Coronary artery (tissue), 2 donors: ENCODE measurements around the gene HTR2B.
A peak's percentile ranks its signal among the peaks of the same experiment; 100 is the strongest.

Experiments
- DNase-seq: peaks from one replicate; pipeline ENCODE4 v3.0.0-alpha.2; 2017; ENCODE audit warnings: low spot score
- H3K27ac ChIP-seq, 2 donors: fragments of 200-600 bp; sonication (generic); one replicate each; pipeline ENCODE4 v1.5.1; 2016 to 2019
- H3K4me3 ChIP-seq: fragments of 200-600 bp; sonication (generic); 2 replicates; pipeline ENCODE4 v1.5.1; 2016; ENCODE audit warnings: mild to moderate bottlenecking, moderate library complexity
- TF ChIP-seq, protein P1 (sequence below): fragments of 200-600 bp; sonication (generic); IDR thresholded peaks from one replicate; pipeline ENCODE4 v1.5.1; 2019; ENCODE audit warnings: antibody characterized with exemption

HTR2B gene

DNA sequence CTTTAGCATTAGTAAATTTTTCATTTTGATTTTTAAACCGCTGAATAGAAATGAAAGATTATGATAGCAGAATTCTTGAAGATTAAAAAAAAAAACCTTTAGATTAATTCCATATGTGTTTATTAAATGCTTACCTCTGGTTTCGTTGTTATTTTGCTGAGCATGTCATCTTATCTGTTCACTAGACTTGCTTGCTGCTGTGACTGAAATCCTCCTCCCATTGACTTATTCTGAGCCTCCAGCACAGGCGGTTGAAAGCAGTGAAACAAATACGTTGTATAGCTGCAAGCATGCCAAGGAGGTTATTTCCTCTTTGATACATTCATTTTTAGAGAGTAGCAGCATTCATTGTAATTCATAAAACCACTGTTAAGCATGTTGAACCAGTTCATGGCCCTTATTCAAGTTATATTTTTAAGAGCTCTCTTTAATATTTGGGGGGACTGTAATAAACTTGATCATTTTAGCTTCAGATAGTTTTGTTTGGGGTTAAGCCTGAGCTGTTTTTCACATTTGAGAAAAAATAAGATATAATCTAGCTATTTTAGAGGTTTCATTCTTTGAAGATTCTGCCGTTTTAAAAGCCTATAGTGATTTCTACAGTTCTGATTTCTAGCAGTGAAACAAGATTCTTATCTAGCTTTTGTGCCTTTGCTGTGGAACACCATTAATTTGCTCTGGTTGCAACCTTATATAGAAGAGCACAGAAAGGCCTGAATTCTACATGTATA is at the start of gene HTR2B:
HTR2B (minus strand) TSS at position 205 of the 731 bp plus-strand sequence. CDS start 1,278 bp downstream, outside the sequence.
- no peak for DNase-seq

GRCh38 chr2:231174211-231174651 is 49.4 kb upstream of the HTR2B start:
- H3K4me3 ChIP-seq, result no peak overlapping the region
- no peak overlapping the region for H3K27ac ChIP-seq
- TF ChIP-seq, protein P1, sequence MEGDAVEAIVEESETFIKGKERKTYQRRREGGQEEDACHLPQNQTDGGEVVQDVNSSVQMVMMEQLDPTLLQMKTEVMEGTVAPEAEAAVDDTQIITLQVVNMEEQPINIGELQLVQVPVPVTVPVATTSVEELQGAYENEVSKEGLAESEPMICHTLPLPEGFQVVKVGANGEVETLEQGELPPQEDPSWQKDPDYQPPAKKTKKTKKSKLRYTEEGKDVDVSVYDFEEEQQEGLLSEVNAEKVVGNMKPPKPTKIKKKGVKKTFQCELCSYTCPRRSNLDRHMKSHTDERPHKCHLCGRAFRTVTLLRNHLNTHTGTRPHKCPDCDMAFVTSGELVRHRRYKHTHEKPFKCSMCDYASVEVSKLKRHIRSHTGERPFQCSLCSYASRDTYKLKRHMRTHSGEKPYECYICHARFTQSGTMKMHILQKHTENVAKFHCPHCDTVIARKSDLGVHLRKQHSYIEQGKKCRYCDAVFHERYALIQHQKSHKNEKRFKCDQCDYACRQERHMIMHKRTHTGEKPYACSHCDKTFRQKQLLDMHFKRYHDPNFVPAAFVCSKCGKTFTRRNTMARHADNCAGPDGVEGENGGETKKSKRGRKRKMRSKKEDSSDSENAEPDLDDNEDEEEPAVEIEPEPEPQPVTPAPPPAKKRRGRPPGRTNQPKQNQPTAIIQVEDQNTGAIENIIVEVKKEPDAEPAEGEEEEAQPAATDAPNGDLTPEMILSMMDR, result no peak
- no peak for DNase-seq

More for the DNA sequence above, at the start of gene HTR2B:
- TF ChIP-seq, protein P1, result no peak
- Histone ChIP-seq H3K4me3 (peak within 1 kb of the TSS; percentile 54), H3K27ac (no peak within 1 kb of the TSS)

- Histone ChIP-seq H3K27ac (no peak overlapping the region), H3K4me3 (no peak overlapping the region)
- TF ChIP-seq, protein P1, result no peak
- no peak for DNase-seq
These were observed 47.2 kb upstream of the HTR2B start for GRCh38 chr2:231172025-231172424.

- peak overlapping the region in 1 of 2 donors; percentile 54 for H3K27ac ChIP-seq
- no peak overlapping the region for H3K4me3 ChIP-seq
- no peak for DNase-seq
- TF ChIP-seq, protein P1, result no peak
These were observed 45.2 kb upstream of the HTR2B start for GRCh38 chr2:231170055-231170454.

DNA sequence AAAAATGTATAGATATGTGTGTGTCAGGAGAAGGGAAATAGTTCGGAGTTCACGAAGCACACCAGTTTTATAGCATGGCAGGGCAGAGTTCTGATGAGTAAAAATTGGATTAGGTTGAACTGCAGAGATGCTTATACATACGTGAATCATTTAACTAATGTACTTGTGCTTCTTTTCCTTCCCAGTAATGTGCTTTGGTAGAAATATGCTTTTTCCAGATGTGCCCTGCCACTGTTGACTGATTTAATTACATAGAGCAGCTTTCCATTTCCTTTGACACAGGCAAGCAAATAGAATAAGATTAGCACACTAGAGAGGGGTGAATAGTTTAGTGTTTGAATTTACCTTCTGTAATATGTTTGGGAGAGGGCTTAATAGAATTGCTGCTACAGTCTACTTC is 44.6 kb upstream of the HTR2B start:
- Histone ChIP-seq H3K27ac (peak overlapping the region in 1 of 2 donors; percentile 54), H3K4me3 (no peak overlapping the region)
- no peak for DNase-seq
- TF ChIP-seq, protein P1, result no peak

DNA sequence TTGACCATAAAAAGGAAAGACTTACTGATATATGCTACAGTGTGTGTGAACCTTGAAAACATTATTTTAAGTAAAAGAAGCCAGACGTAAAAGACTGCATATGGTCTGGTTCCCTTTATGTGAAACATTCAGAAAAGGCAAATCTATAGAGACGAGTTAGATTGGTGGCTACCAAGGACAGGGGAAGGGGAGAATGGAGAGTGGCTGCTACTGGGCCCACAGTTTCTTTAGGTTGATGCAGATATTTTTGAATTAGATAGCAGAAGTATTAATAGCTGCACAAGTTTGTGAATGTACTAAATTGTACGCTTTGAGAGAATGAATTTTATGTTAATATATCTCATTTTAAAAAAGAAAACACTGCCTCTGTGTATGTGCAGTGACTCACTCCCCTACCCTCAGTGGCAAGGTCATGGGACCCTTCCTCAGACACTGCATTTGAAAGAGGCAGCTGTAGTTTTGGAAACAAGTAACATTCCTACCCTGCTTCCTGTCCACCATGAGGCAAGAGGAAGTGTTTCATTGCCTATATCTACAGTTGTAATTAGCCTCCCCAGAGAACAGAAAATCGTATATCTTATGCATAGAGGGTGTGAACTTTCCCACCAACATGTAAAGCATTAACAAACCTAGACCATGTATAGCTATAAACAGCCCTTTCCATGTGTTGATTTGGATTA is 43.8 kb upstream of the HTR2B start:
- peak overlapping the region in 1 of 2 donors; percentile 54 for H3K27ac ChIP-seq
- no peak for DNase-seq
- H3K4me3 ChIP-seq, result no peak overlapping the region
- TF ChIP-seq, protein P1, result no peak
